HCT116 (cell line): ENCODE data around the gene TSPAN5. TPM values are rescaled to one million over a fixed set of nuclear protein-coding genes. Genes with fewer than 3 reads are reported as not detected.

Source experiments
- ATAC-seq: fragments of 200-7000 bp; cut with Tn5 transposase; 2 replicates; pipeline ENCODE4 v1.9.1; 2020; ENCODE audit warnings: mild to moderate bottlenecking, moderate library complexity
- BruUV-seq: library from RNA; stranded (reverse); fragments of 400-500 nt; replicated peaks from 2 replicates; lab custom pipeline; 2021; lab: Mats Ljungman, UMichigan
- CTCF ChIA-PET: fragments of 300-600 bp; sonication (Branson Sonifier 250); formaldehyde crosslinking; loops from one replicate; lab custom pipeline; 2021; ENCODE audit warnings: antibody characterized with exemption; lab: Charles Lee
- POLR2A ChIA-PET: fragments of 300-600, 350-600 bp; sonication (Branson Sonifier 250); formaldehyde crosslinking; loops from one replicate; lab custom pipeline; 2021; ENCODE audit warnings: antibody characterized with exemption; lab: Charles Lee
- RAD21 ChIA-PET, 2 experiments: fragments of 300-600 bp; sonication (Branson Sonifier 250); formaldehyde crosslinking; loops; one replicate each; lab custom pipeline; 2023; ENCODE audit warnings: low total read pairs in 2 of 2; ENCODE audit not compliant: uncharacterized antibody in 2 of 2, unreplicated experiment in 2 of 2, low non-redundant PET in 1 of 2; lab: Charles Lee
- DNase-seq: peaks from one replicate; pipeline ENCODE4 v3.0.0-alpha.2; 2010; ENCODE audit warnings: low read depth, low spot score
- H2AFZ ChIP-seq: fragments of 200-600 bp; shearing (Covaris generic), sonication (generic); 2 replicates; pipeline ENCODE4 v1.6.1; 2017; ENCODE audit warnings: low read depth, mixed run types, mixed read lengths, antibody characterized with exemption, low read length; ENCODE audit not compliant: poor library complexity, severe bottlenecking
- H3K27ac ChIP-seq: 2 replicates; pipeline ENCODE4 v1.5.1; 2012; ENCODE audit warnings: low read depth, low read length
- H3K27me3 ChIP-seq: fragments of 200-600 bp; sonication (generic); 2 replicates; pipeline ENCODE4 v1.6.1; 2016; ENCODE audit warnings: mixed run types, low read length, mixed read lengths; ENCODE audit not compliant: insufficient read depth
- H3K36me3 ChIP-seq, 2 experiments: fragments of 200-500 bp in 1 of 2; fragments of 200-600 bp in 1 of 2; sonication (Bioruptor generic) in 1 of 2; sonication (generic) in 1 of 2; 2 replicates each; pipeline versions ENCODE4 v1.5.1 to v1.6.1; 2014 to 2016; ENCODE audit warnings: low read length in 2 of 2, inconsistent platforms in 1 of 2, mixed read lengths in 1 of 2, mixed run types in 1 of 2; ENCODE audit not compliant: insufficient read depth in 2 of 2, control insufficient read depth in 1 of 2
- H3K4me1 ChIP-seq, 2 experiments: fragments of 200-600 bp in 1 of 2; sonication (generic) in 1 of 2; 2 replicates each; pipeline versions ENCODE4 v1.5.1 to v1.6.1; 2012 to 2017; ENCODE audit warnings: low read length in 2 of 2, inconsistent platforms in 1 of 2, mild to moderate bottlenecking in 1 of 2, mixed read lengths in 1 of 2, mixed run types in 1 of 2, moderate library complexity in 1 of 2; ENCODE audit not compliant: insufficient read depth in 2 of 2, control insufficient read depth in 1 of 2
- H3K4me2 ChIP-seq: fragments of 200-600 bp; sonication (generic); 2 replicates; pipeline ENCODE4 v1.6.1; 2017; ENCODE audit warnings: mixed run types, low read length, mixed read lengths
- H3K4me3 ChIP-seq, 2 experiments: fragments of 200-600 bp in 1 of 2; sonication (generic) in 1 of 2; replicated peaks in 1 of 2; 2 replicates each; pipeline ENCODE4 v1.5.1; 2011 to 2016; ENCODE audit warnings: low read length in 2 of 2, control low read depth in 1 of 2, low read depth in 1 of 2, mild to moderate bottlenecking in 1 of 2, mixed read lengths in 1 of 2, mixed run types in 1 of 2
- H3K79me2 ChIP-seq: fragments of 200-600 bp; sonication (generic); 2 replicates; pipeline ENCODE4 v1.6.1; 2017; ENCODE audit warnings: mild to moderate bottlenecking, mixed run types, low read length, moderate library complexity, mixed read lengths; ENCODE audit not compliant: insufficient read depth
- H3K9ac ChIP-seq: fragments of 200-600 bp; sonication (generic); 2 replicates; pipeline ENCODE4 v1.6.1; 2016; ENCODE audit warnings: low read length, mixed read lengths
- H3K9me2 ChIP-seq: fragments of 200-600 bp; sonication (generic), shearing (Covaris generic); 2 replicates; pipeline ENCODE4 v1.6.1; 2017; ENCODE audit warnings: mixed run types, mild to moderate bottlenecking, moderate library complexity; ENCODE audit not compliant: insufficient read depth
- H3K9me3 ChIP-seq, 2 experiments: fragments of 200-500 bp in 1 of 2; fragments of 200-600 bp in 1 of 2; sonication (Bioruptor generic) in 1 of 2; sonication (generic) in 1 of 2; 2 replicates each; pipeline ENCODE4 v1.6.1; 2014 to 2017; ENCODE audit warnings: low read length in 2 of 2, mixed read lengths in 2 of 2, inconsistent platforms in 1 of 2, low read depth in 1 of 2, mild to moderate bottlenecking in 1 of 2, mixed run types in 1 of 2, moderate library complexity in 1 of 2; ENCODE audit not compliant: control insufficient read depth in 1 of 2, insufficient read depth in 1 of 2
- H4K20me1 ChIP-seq: fragments of 200-600 bp; sonication (generic), shearing (Covaris generic); 2 replicates; pipeline ENCODE4 v1.6.1; 2017; ENCODE audit warnings: mixed run types, mild to moderate bottlenecking, moderate library complexity; ENCODE audit not compliant: insufficient read depth
- ATF3 ChIP-seq: IDR thresholded peaks from 2 replicates; pipeline ENCODE4 v1.6.1; 2012
- CEBPB ChIP-seq: IDR thresholded peaks from 2 replicates; pipeline ENCODE4 v1.6.1; 2012; ENCODE audit warnings: low read depth
- CTCF ChIP-seq, 3 experiments: fragments of 200-600 bp in 1 of 3; sonication (generic) in 1 of 3; IDR thresholded peaks in 2 of 3; conservative IDR thresholded peaks in 1 of 3; 2 replicates each; pipeline ENCODE4 v1.5.1; 2012 to 2017; ENCODE audit warnings: low read depth in 2 of 3, low read length in 2 of 3, antibody characterized with exemption in 1 of 3, borderline replicate concordance in 1 of 3, control low read depth in 1 of 3, mild to moderate bottlenecking in 1 of 3, mixed read lengths in 1 of 3, mixed run types in 1 of 3, moderate library complexity in 1 of 3; ENCODE audit not compliant: insufficient read depth in 1 of 3
- EGR1 ChIP-seq: IDR thresholded peaks from 2 replicates; pipeline ENCODE4 v1.6.1; 2012; ENCODE audit warnings: low read depth
- ELF1 ChIP-seq: IDR thresholded peaks from 2 replicates; pipeline ENCODE4 v1.6.1; 2012; ENCODE audit warnings: low read depth, borderline replicate concordance
- EZH2 ChIP-seq: fragments of 200-600 bp; sonication (generic); IDR thresholded peaks from 2 replicates; pipeline ENCODE4 v1.6.1; 2017; ENCODE audit warnings: antibody characterized with exemption, mixed run types
- EZH2phosphoT487 ChIP-seq: fragments of 200-600 bp; IDR thresholded peaks from 2 replicates; pipeline ENCODE4 v1.6.1; 2018; ENCODE audit warnings: antibody characterized with exemption, borderline replicate concordance
- FOSL1 ChIP-seq: IDR thresholded peaks from 2 replicates; pipeline ENCODE4 v1.6.1; 2012; ENCODE audit warnings: low read depth
- JUND ChIP-seq: IDR thresholded peaks from 2 replicates; pipeline ENCODE4 v1.6.1; 2012
- MAX ChIP-seq: IDR thresholded peaks from 2 replicates; pipeline ENCODE4 v1.6.1; 2012
- POLR2A ChIP-seq: IDR thresholded peaks from 2 replicates; pipeline ENCODE4 v1.7.0; 2011; ENCODE audit warnings: borderline replicate concordance; ENCODE audit not compliant: insufficient read depth, insufficient read length; ENCODE audit errors: extremely low read depth
- POLR2AphosphoS5 ChIP-seq: IDR thresholded peaks from 2 replicates; pipeline ENCODE4 v1.6.1; 2011; ENCODE audit warnings: mild to moderate bottlenecking, low read depth, low read length, moderate library complexity
- RAD21 ChIP-seq: IDR thresholded peaks from 2 replicates; pipeline ENCODE4 v1.6.1; 2012; ENCODE audit warnings: low read depth, mild to moderate bottlenecking
- SIN3A ChIP-seq: IDR thresholded peaks from 2 replicates; pipeline ENCODE4 v1.6.1; 2012; ENCODE audit warnings: low read depth
- SP1 ChIP-seq: IDR thresholded peaks from 2 replicates; pipeline ENCODE4 v1.6.1; 2012; ENCODE audit warnings: low read depth
- SRF ChIP-seq: IDR thresholded peaks from 2 replicates; pipeline ENCODE4 v1.6.1; 2012; ENCODE audit warnings: low read depth
- YY1 ChIP-seq: IDR thresholded peaks from 2 replicates; pipeline ENCODE4 v1.6.1; 2011; ENCODE audit warnings: low read length, low read depth, moderate library complexity, mild to moderate bottlenecking; ENCODE audit not compliant: insufficient replicate concordance; ENCODE audit errors: extremely low read depth
- ZBTB33 ChIP-seq: IDR thresholded peaks from 2 replicates; pipeline ENCODE4 v1.6.1; 2011; ENCODE audit warnings: mild to moderate bottlenecking, low read length, moderate library complexity; ENCODE audit not compliant: insufficient replicate concordance; ENCODE audit errors: extremely low read depth
- intact Hi-C: fragments of 100-400 bp; cut with micrococcal nuclease; formaldehyde crosslinking; loops from 2 replicates; pipeline ENCODE4 v1.10.0; 2022
- total RNA-seq: library from RNA; stranded (reverse); gene quantifications from one replicate; pipeline ENCODE4 v1.2.1, GENCODE V29; 2021; ENCODE audit not compliant: unreplicated experiment

TSPAN5 gene
- total RNA-seq, 1 experiment from 2014 or later = 56.8 TPM

- ChIA-PET POLR2A (no interaction called here), RAD21 (no interaction called here), CTCF (interaction anchor here (1.2 kb wide), 1 partner anchor 13 kb away, joined by 3 read pairs; no protein-coding TSS in a partner anchor)
- Histone ChIP-seq H3K27me3 (no peaks in the 10 kb centered on the region), H3K27ac (no peak overlapping the region), H3K4me2 (no peak overlapping the region), H3K9ac (no peak overlapping the region), H2AFZ (no peak overlapping the region), H3K36me3 (no peaks in the 10 kb centered on the region), H3K79me2 (peaks cover 54% of the 10 kb centered on the region), H3K9me2 (no peaks in the 10 kb centered on the region), H3K4me1 (peaks cover 0 to 10% of the 10 kb centered on the region in 2 experiments; a peak in 1 of 4 replicates), H3K4me3 (no peak overlapping the region), H4K20me1 (no peaks in the 10 kb centered on the region; the same call in 1 of the 2 replicates), H3K9me3 (no peaks in the 10 kb centered on the region)
- DNase-seq = no peak
- BruUV-seq = no TSS peak
- no peak for ATAC-seq
- TF ChIP-seq FOSL1 (no peak), POLR2A (no peak), JUND (no peak), RAD21 (no peak), MAX (no peak), SIN3A (no peak), SRF (no peak), EZH2 (no peak), ELF1 (no peak), CTCF (IDR thresholded peaks at IDR 0.05 in 2 of 3, conservative IDR thresholded peaks at IDR 0.05 in 1 of 3; ENCODE audit: borderline replicate concordance in 1 of 3, insufficient read depth in 1 of 3, low read depth in 2 of 3, low read length in 2 of 3) (no peak), POLR2AphosphoS5 (no peak), EZH2phosphoT487 (no peak), SP1 (no peak), YY1 (no peak), ATF3 (no peak), CEBPB (no peak), ZBTB33 (no peak), EGR1 (no peak)
- intact Hi-C loops = no loop called here
Observed at GRCh38 chr4:98493296-98493695, 165.1 kb downstream of the TSPAN5 start.
